ENCODE measurements around the gene GNPTG. TPM values are rescaled to one million over a fixed set of nuclear protein-coding genes. Genes with fewer than 3 reads are reported as not detected.

Gene GNPTG
- total and polyA plus RNA-seq, 9 of the 15 experiments (the other 6 are each of a cell fraction or from before 2014, with no cell fraction given) = 0.69 to 33.3 (median 13.6) TPM

- H3K27me3 ChIP-seq (ENCODE audit: control insufficient read depth in 2 of 2, insufficient read depth in 2 of 2, low read length in 2 of 2) = no peaks in the 10 kb centered on the region
- H3K9me3 ChIP-seq (replicated peaks; ENCODE audit: control insufficient read depth, insufficient read depth, low read depth, low read length) = no peaks in the 10 kb centered on the region
- H3K4me1 ChIP-seq (replicated peaks in 1 of 2; ENCODE audit: control insufficient read depth in 2 of 2, insufficient read depth in 2 of 2, low read length in 2 of 2) = peaks cover 6 to 91% of the 10 kb centered on the region in 2 experiments
- no peak overlapping the region for H3K4me2 ChIP-seq (ENCODE audit: insufficient read depth, low read length)
- H3K36me3 ChIP-seq (ENCODE audit: control insufficient read depth, insufficient read depth, low read length) = no peaks in the 10 kb centered on the region
- peak overlapping the region in 1 of 2 experiments; percentile 23; a peak in 2 of 4 replicates for H3K9ac ChIP-seq (ENCODE audit: insufficient read depth in 1 of 2, low read depth in 2 of 2, low read length in 2 of 2)
- CTCF ChIA-PET (ENCODE audit: low intra/inter-chr PET ratio) = no interaction called here
- H2AFZ ChIP-seq (ENCODE audit: low read depth, low read length) = no peak overlapping the region
- no peak for TF ChIP-seq ZNF740 (CRISPR knock-in tag; IDR thresholded peaks at IDR 0.05)
- TF ChIP-seq ZNF740 (tag; IDR thresholded peaks at IDR 0.05) = no peak
- no peak for TF ChIP-seq E2F8 (IDR thresholded peaks at IDR 0.05; ENCODE audit: low read depth, partially characterized antibody)
- TF ChIP-seq CREB3 (tag; conservative IDR thresholded peaks at IDR 0.05; ENCODE audit: low read depth) = no peak
- TF ChIP-seq MEIS2 (IDR thresholded peaks at IDR 0.05; ENCODE audit: partially characterized antibody) = no peak
- TF ChIP-seq KLF13 (tag; IDR thresholded peaks at IDR 0.05; ENCODE audit: borderline replicate concordance, low read depth) = no peak
- no peak for TF ChIP-seq HDAC6 (IDR thresholded peaks at IDR 0.05; ENCODE audit: low read depth, low read length)
- 0 out of 2 replicates have a peak, but pooled peaks have one; percentile 23 for TF ChIP-seq ZNF134 (CRISPR knock-in tag; conservative IDR thresholded peaks at IDR 0.05)
- no peak for TF ChIP-seq SNAPC5 (CRISPR knock-in tag; IDR thresholded peaks at IDR 0.05)
- TF ChIP-seq ARID2 (IDR thresholded peaks at IDR 0.05) = no peak
- no peak for TF ChIP-seq ZNF584 (CRISPR knock-in tag; IDR thresholded peaks at IDR 0.05; ENCODE audit: low read depth)
- TF ChIP-seq BCOR (IDR thresholded peaks at IDR 0.05) = 0 out of 2 replicates have a peak, but pooled peaks have one; percentile 19
- ATAC-seq = no peak
- no peak for DNase-seq (ENCODE audit: extremely low read depth in 1 of 4, low spot score in 3 of 4)
- no peaks in the 10 kb centered on the region for H3K9me1 ChIP-seq (ENCODE audit: control insufficient read depth, insufficient read depth, low read length)
- no TSS peak for BruUV-seq (replicated peaks)
- POLR2A ChIA-PET = interaction anchor here (1.0 to 3.0 kb wide), 2 partner anchors 37 kb away, joined by 3 to 21 read pairs; no protein-coding TSS in a partner anchor
- peaks cover 14% of the 10 kb centered on the region for H4K20me1 ChIP-seq (replicated peaks; ENCODE audit: control insufficient read depth, insufficient read depth, low read length)
- H3K4me3 ChIP-seq = no peak overlapping the region
- in situ Hi-C loops (cut with MboI) (no loop called here), intact Hi-C loops (cut with micrococcal nuclease) (loop anchor here (10.0 kb wide), 1 partner anchor 47 kb away; no protein-coding TSS in a partner anchor)
- 29% methylated on average over 26 of the region's 39 CpGs for WGBS (ENCODE audit: insufficient coverage, low coverage, missing lambda C conversion rate)
- no peak for FAIRE-seq
- no peaks in the 10 kb centered on the region for H3K79me2 ChIP-seq (ENCODE audit: control insufficient read depth, insufficient read depth, low read length)
- no peak overlapping the region for H3K27ac ChIP-seq (ENCODE audit: extremely low read depth, low read depth, low read length)
Observed at GRCh38 chr16:1341495-1342420, 10.0 kb upstream of the GNPTG start.
